NCI-H1930 (cell line): Measurements from ENCODE around the gene MACIR.
"Not testable (repeated sequence)": the region's sequence is repeated elsewhere in the genome, so short reads cannot be mapped to it uniquely, and the experiment has no call there.

Experiments used
- DNase-seq, 2 experiments: peaks; one replicate each; lab custom pipeline; 2025; lab: John Stamatoyannopoulos, UW

Gene MACIR

GRCh38 chr5:103258368-103258956 is at the start of gene MACIR:
Gene MACIR (plus strand): TSS chr5:103258763. CDS start chr5:103275920, 17,157 bp downstream.
- DNase-seq: peak; percentile 69 to 71

- DNase-seq: no peak
These were observed 49.5 kb upstream of the MACIR start for GRCh38 chr5:103209065-103209464.

- no peak for DNase-seq
These were observed 47.6 kb upstream of the MACIR start for GRCh38 chr5:103210952-103211351.

GRCh38 chr5:103211576-103212561 is 46.7 kb upstream of the MACIR start:
- no peak for DNase-seq

GRCh38 chr5:103216137-103216536 is 42.4 kb upstream of the MACIR start:
- DNase-seq: no peak

GRCh38 chr5:103216697-103217096 is 41.9 kb upstream of the MACIR start:
- DNase-seq: no peak

GRCh38 chr5:103217101-103217500 is 41.5 kb upstream of the MACIR start:
- DNase-seq: no peak

- no peak for DNase-seq
These were observed 40.4 kb upstream of the MACIR start for GRCh38 chr5:103218164-103218563.

GRCh38 chr5:103219074-103219473 is 39.5 kb upstream of the MACIR start:
- DNase-seq: not testable (repeated sequence)

GRCh38 chr5:103223031-103223955 is 35.3 kb upstream of the MACIR start:
- DNase-seq: no peak

- peak in 1 of 2 experiments; percentile 3 for DNase-seq
These were observed 34.3 kb upstream of the MACIR start for GRCh38 chr5:103224118-103224893.

GRCh38 chr5:103224894-103225246 is 33.7 kb upstream of the MACIR start:
- no peak for DNase-seq

- no peak for DNase-seq
These were observed 30.5 kb upstream of the MACIR start for GRCh38 chr5:103228061-103228460.

- no peak for DNase-seq
These were observed 30.0 kb upstream of the MACIR start for GRCh38 chr5:103228588-103228987.

- no peak for DNase-seq
These were observed 26.1 kb upstream of the MACIR start for GRCh38 chr5:103232393-103232999.

GRCh38 chr5:103234239-103234975 is 24.2 kb upstream of the MACIR start:
- no peak for DNase-seq

GRCh38 chr5:103235891-103236290 is 22.7 kb upstream of the MACIR start:
- no peak for DNase-seq

- DNase-seq: no peak
These were observed 20.8 kb upstream of the MACIR start for GRCh38 chr5:103237778-103238177.

- no peak for DNase-seq
These were observed 14.9 kb upstream of the MACIR start for GRCh38 chr5:103243665-103244064.

- DNase-seq: no peak
These were observed 14.2 kb upstream of the MACIR start for GRCh38 chr5:103244398-103244797.
